Measurements from ENCODE around the gene EMC10. TPM values are rescaled to one million over a fixed set of nuclear protein-coding genes. Genes with fewer than 3 reads are reported as not detected.

Gene EMC10
- total RNA-seq, 1 experiment from 2014 or later, result 109 TPM

- Histone ChIP-seq H3K23ac (ENCODE audit: insufficient read length, low read depth, low read length) (no peak overlapping the region), H3K79me1 (ENCODE audit: insufficient read depth, low read depth, low read length, poor library complexity, severe bottlenecking) (no peaks in the 10 kb centered on the region), H4K91ac (ENCODE audit: insufficient read length, low read depth, low read length) (no peak overlapping the region), H3K4me1 (ENCODE audit: insufficient read depth, low read length) (peaks cover 3% of the 10 kb centered on the region; the same call in 1 of the 2 replicates), H3K79me2 (ENCODE audit: insufficient read depth, low read length) (no peaks in the 10 kb centered on the region), H3K27me3 (ENCODE audit: insufficient read depth, low read length) (no peaks in the 10 kb centered on the region), H4K20me1 (ENCODE audit: control insufficient read depth, insufficient read depth, insufficient read length) (no peaks in the 10 kb centered on the region), H3K9ac (ENCODE audit: extremely low read depth, insufficient read length, low read length) (no peak overlapping the region), H3K9me3 (ENCODE audit: control insufficient read depth, low read depth, low read length) (no peaks in the 10 kb centered on the region), H4K8ac (replicated peaks; ENCODE audit: insufficient read length, low read depth, low read length) (no peak overlapping the region), H3K23me2 (ENCODE audit: insufficient read length, low read depth, low read length, poor library complexity, severe bottlenecking) (peaks cover 12% of the 10 kb centered on the region), H3K4ac (ENCODE audit: low read depth, low read length) (no peak overlapping the region), H3T11ph (ENCODE audit: low read length) (no peak overlapping the region), H2BK5ac (ENCODE audit: insufficient read length, low read length) (no peak overlapping the region), H3K14ac (ENCODE audit: insufficient read depth, low read length) (no peak overlapping the region; the same call in 1 of the 2 replicates), H2BK20ac (ENCODE audit: low read depth, low read length, poor library complexity, severe bottlenecking) (no peak overlapping the region), H2BK120ac (ENCODE audit: low read depth, low read length, poor library complexity, severe bottlenecking) (no peak overlapping the region), H2AK5ac (ENCODE audit: insufficient read length, low read length) (no peak overlapping the region), H3K27ac (ENCODE audit: insufficient read length, low read depth, low read length) (no peak overlapping the region), H4K5ac (ENCODE audit: insufficient read length, low read depth, low read length) (no peak overlapping the region), H2BK15ac (ENCODE audit: low read depth, low read length) (no peak overlapping the region; the same call in 1 of the 2 replicates), H3K4me2 (ENCODE audit: insufficient read depth, insufficient read length, low read length) (no peak overlapping the region), H2AFZ (ENCODE audit: low read length) (no peak overlapping the region), H2BK12ac (ENCODE audit: insufficient read length, low read depth, low read length) (no peak overlapping the region), H3K56ac (ENCODE audit: insufficient read length, low read depth, low read length) (no peak overlapping the region), H3K18ac (ENCODE audit: insufficient read length, low read depth, low read length) (no peak overlapping the region)
- Mint-ChIP-seq H3K36me3 (ENCODE audit: insufficient read depth in 1 of 3, low read depth in 3 of 3) (peaks cover 0 to 2% (median 0%) of the 10 kb centered on the region in 3 experiments; a peak in 2 of 7 replicates), H3K27me3 (ENCODE audit: low read depth) (peaks cover 16% of the 10 kb centered on the region), H3K4me1 (peaks cover 22 to 25% of the 10 kb centered on the region in 2 experiments), H3K27ac (no peak overlapping the region), H3K4me3 (no peak overlapping the region), H3K9me3 (no peaks in the 10 kb centered on the region; a peak in 1 of 5 replicates)
- WGBS (ENCODE audit: extremely low coverage, insufficient read length, low lambda C conversion rate), result no CpG with 5 or more reads among the region's 12 CpGs
- DNase-seq, result no peak
- TF ChIP-seq CTCF (conservative IDR thresholded peaks at IDR 0.05), result no peak
Measured at GRCh38 chr19:50435627-50436026, 40.7 kb upstream of the EMC10 start.
